HFF-Myc (cell line): Measurements from ENCODE around the gene TMEM176A.

Experiments
- DNase-seq: peaks from one replicate; pipeline ENCODE4 v3.0.0-alpha.2; 2011; ENCODE audit warnings: low read depth; ENCODE audit errors: extremely low read depth
- H3K4me3 ChIP-seq: replicated peaks from 2 replicates; pipeline ENCODE4 v1.5.1; 2011; ENCODE audit warnings: low read depth, mild to moderate bottlenecking, control low read depth, low read length
- CTCF ChIP-seq: IDR thresholded peaks from 2 replicates; pipeline ENCODE4 v1.5.1; 2012; ENCODE audit warnings: mild to moderate bottlenecking, low read depth, low read length, control low read depth; ENCODE audit errors: missing control alignments

Gene TMEM176A

GRCh38 chr7:150835702-150836280, 35.2 kb downstream of the TMEM176A start:
- no peak for TF ChIP-seq CTCF
- H3K4me3 ChIP-seq = no peak overlapping the region
- no peak for DNase-seq

GRCh38 chr7:150838965-150839650, 38.5 kb downstream of the TMEM176A start:
- no peak for TF ChIP-seq CTCF
- DNase-seq = no peak
- H3K4me3 ChIP-seq = no peak overlapping the region

GRCh38 chr7:150842018-150842417, 41.4 kb downstream of the TMEM176A start:
- TF ChIP-seq CTCF = no peak
- no peak for DNase-seq
- no peak overlapping the region for H3K4me3 ChIP-seq

GRCh38 chr7:150842716-150843115, 42.1 kb downstream of the TMEM176A start:
- no peak overlapping the region for H3K4me3 ChIP-seq
- DNase-seq = no peak
- TF ChIP-seq CTCF = no peak

GRCh38 chr7:150845421-150845861, 44.9 kb downstream of the TMEM176A start:
- TF ChIP-seq CTCF = no peak
- no peak overlapping the region for H3K4me3 ChIP-seq
- no peak for DNase-seq

- no peak for TF ChIP-seq CTCF
- DNase-seq = no peak
Observed at GRCh38 chr7:150846291-150847115, 45.9 kb downstream of the TMEM176A start.

More at GRCh38 chr7:150846291-150847115, 45.9 kb downstream of the TMEM176A start:
- H3K4me3 ChIP-seq = no peak overlapping the region
